ENCODE measurements around the gene TAL1.
A peak's percentile ranks its signal among the peaks of the same experiment; 100 is the strongest.

TAL1 gene

GRCh38 chr1:47188791-47189785 is 42.9 kb downstream of the TAL1 start:
- DNase-seq (ENCODE audit: low spot score): no peak

GRCh38 chr1:47187926-47188250 is 44.1 kb downstream of the TAL1 start:
- no peak for DNase-seq (ENCODE audit: low spot score)

GRCh38 chr1:47187231-47187925 is 44.6 kb downstream of the TAL1 start:
- no peak for DNase-seq (ENCODE audit: low spot score)

GRCh38 chr1:47186267-47187185 is 45.5 kb downstream of the TAL1 start:
- no peak for DNase-seq (ENCODE audit: low spot score)

GRCh38 chr1:47184822-47185677 is 47.0 kb downstream of the TAL1 start:
- DNase-seq (ENCODE audit: low spot score): no peak

GRCh38 chr1:47184090-47184821 is 47.8 kb downstream of the TAL1 start:
- no peak for DNase-seq (ENCODE audit: low spot score)

GRCh38 chr1:47183308-47184089 is 48.5 kb downstream of the TAL1 start:
- no peak for DNase-seq (ENCODE audit: low spot score)

- DNase-seq (ENCODE audit: low spot score): no peak
Measured at GRCh38 chr1:47182676-47183235, 49.3 kb downstream of the TAL1 start.

GRCh38 chr1:47181955-47182675 is 49.9 kb downstream of the TAL1 start:
- no peak for DNase-seq (ENCODE audit: low spot score)

GRCh38 chr1:47181095-47181954 is 50.7 kb downstream of the TAL1 start:
- no peak for DNase-seq (ENCODE audit: low spot score)

GRCh38 chr1:47180603-47181094 is 51.4 kb downstream of the TAL1 start:
- DNase-seq (ENCODE audit: low spot score): no peak

- DNase-seq (ENCODE audit: low spot score): no peak
Measured at GRCh38 chr1:47179988-47180563, 51.9 kb downstream of the TAL1 start.

GRCh38 chr1:47179017-47179987 is 52.7 kb downstream of the TAL1 start:
- peak; percentile 62 for DNase-seq (ENCODE audit: low spot score)

GRCh38 chr1:47178654-47179016 is 53.4 kb downstream of the TAL1 start:
- no peak for DNase-seq (ENCODE audit: low spot score)

- no peak for DNase-seq (ENCODE audit: low spot score)
Measured at GRCh38 chr1:47178020-47178419, 54.0 kb downstream of the TAL1 start.
